ENCODE data around the gene C6orf141. TPM values are rescaled to one million over a fixed set of nuclear protein-coding genes. Genes with fewer than 3 reads are reported as not detected.
"Not testable (repeated sequence)": the region's sequence is repeated elsewhere in the genome, so short reads cannot be mapped to it uniquely, and the experiment has no call there.

The C6orf141 gene
- total and polyA plus RNA-seq, 8 donors = 0.81 to 29.8 (median 9.2) TPM; not detected in 1

GRCh38 chr6:49576618-49577017, 26.1 kb downstream of the C6orf141 start:
- H3K9me3 ChIP-seq = no peaks in the 10 kb centered on the region
- H3K4me3 ChIP-seq = no peak overlapping the region
- DNase-seq = no peak
- no peaks in the 10 kb centered on the region for H3K27me3 ChIP-seq
- H3K27ac ChIP-seq = no peak overlapping the region
- peaks cover 0 to under 1% (median 0%) of the 10 kb centered on the region in 4 donors for H3K4me1 ChIP-seq
- 72 to 98% (median 88%) methylated on average over 1 of the region's 1 CpG for WGBS, 5 donors
- intact Hi-C loops (cut with DNase I; ENCODE audit: low total_unique reads) = no loop called here
- TF ChIP-seq POLR2A (IDR thresholded peaks at IDR 0.05) (no peak), EP300 (IDR thresholded peaks at IDR 0.05) (no peak), CTCF (IDR thresholded peaks at IDR 0.05) (no peak), POLR2AphosphoS5 (IDR thresholded peaks at IDR 0.05) (no peak)
- H3K36me3 ChIP-seq = no peaks in the 10 kb centered on the region

DNA sequence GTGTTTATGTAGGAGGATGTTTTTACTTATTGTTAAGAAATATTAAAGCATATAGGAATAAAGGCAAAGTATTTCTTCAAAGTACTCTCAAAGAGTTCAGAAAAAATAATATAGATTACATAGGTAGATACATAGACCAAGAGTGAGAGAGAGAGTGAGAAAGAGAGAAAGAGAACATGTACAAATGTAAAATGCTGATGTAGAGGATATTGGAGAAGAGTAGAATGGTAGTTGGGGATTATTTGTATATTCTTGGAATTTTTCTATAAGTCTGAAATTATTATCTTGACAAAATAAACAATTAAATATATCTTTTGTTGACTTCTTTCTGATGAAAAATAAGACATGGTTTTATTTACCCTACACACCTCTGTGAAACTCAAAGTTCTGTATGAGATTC, 29.2 kb downstream of the C6orf141 start:
- Histone ChIP-seq H3K4me3 (no peak overlapping the region), H3K27me3 (no peaks in the 10 kb centered on the region), H3K9me3 (no peaks in the 10 kb centered on the region), H3K27ac (no peak overlapping the region), H3K4me1 (no peaks in the 10 kb centered on the region), H3K36me3 (no peaks in the 10 kb centered on the region)
- TF ChIP-seq EP300 (IDR thresholded peaks at IDR 0.05) (no peak), POLR2AphosphoS5 (IDR thresholded peaks at IDR 0.05) (no peak), POLR2A (IDR thresholded peaks at IDR 0.05) (no peak), CTCF (IDR thresholded peaks at IDR 0.05) (no peak)
- intact Hi-C loops (cut with DNase I; ENCODE audit: low total_unique reads) = no loop called here
- no peak for DNase-seq

DNA sequence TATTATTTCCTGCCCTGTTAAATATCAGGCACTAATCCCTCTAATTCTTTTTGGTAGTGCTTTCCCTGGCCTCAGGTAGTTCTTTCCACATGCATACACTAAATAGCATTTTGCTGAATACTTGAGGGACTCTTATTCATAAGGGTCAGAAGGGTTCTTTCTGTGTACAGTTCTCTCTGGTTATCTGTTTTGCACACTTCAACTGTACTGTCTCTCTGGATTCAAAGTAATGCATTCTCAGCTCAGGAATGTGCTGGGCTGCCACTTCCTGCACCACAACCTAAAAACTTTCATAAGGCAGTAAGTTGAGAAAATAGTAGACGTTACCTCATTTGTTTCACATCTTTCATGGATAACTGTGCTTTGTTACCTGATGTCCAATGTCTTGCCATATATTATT, 32.1 kb downstream of the C6orf141 start:
- Histone ChIP-seq H3K4me3 (no peak overlapping the region), H3K27me3 (no peaks in the 10 kb centered on the region), H3K9me3 (no peaks in the 10 kb centered on the region), H3K27ac (no peak overlapping the region), H3K4me1 (no peaks in the 10 kb centered on the region), H3K36me3 (no peaks in the 10 kb centered on the region)
- DNase-seq = no peak
- 64 to 77% (median 67%) methylated on average over 1 of the region's 1 CpG for WGBS, 5 donors
- intact Hi-C loops (cut with DNase I; ENCODE audit: low total_unique reads) = no loop called here
- TF ChIP-seq EP300 (IDR thresholded peaks at IDR 0.05) (no peak), POLR2A (IDR thresholded peaks at IDR 0.05) (no peak), POLR2AphosphoS5 (IDR thresholded peaks at IDR 0.05) (no peak), CTCF (IDR thresholded peaks at IDR 0.05) (no peak)

- WGBS, 5 donors = 83 to 90% (median 86%) methylated on average over 5 of the region's 5 CpGs
- H3K36me3 ChIP-seq; H3K4me3 ChIP-seq; intact Hi-C loops (cut with DNase I; ENCODE audit: low total_unique reads); H3K9me3 ChIP-seq; H3K27ac ChIP-seq; H3K27me3 ChIP-seq; DNase-seq; H3K4me1 ChIP-seq: not testable (repeated sequence)
These were observed 36.8 kb downstream of the C6orf141 start for GRCh38 chr6:49587262-49587661.

Other genes with a start within 250 kb of the C6orf141 start
- 10 to 100 TPM; 15.8 to 29.2 (median 21.6) TPM for gene MMUT, start 87.4 kb upstream of the C6orf141 start, total RNA-seq
- gene MMUT, start 87.4 kb upstream of the C6orf141 start, polyA plus RNA-seq = 10 to 100 TPM in 2 of 3 donors, 1 to 10 TPM in 1; 9.2 to 17.6 (median 12.4) TPM
- 10 to 100 TPM in 1 of 5 donors, 1 to 10 TPM in 2, under 1 TPM in 1, not detected in 1; 0.43 to 18.3 (median 5.7) TPM for gene CENPQ, start 87.3 kb upstream of the C6orf141 start, total RNA-seq
- 1 to 10 TPM; 3.6 to 6.3 (median 4.6) TPM for gene CENPQ, start 87.3 kb upstream of the C6orf141 start, polyA plus RNA-seq
- not detected for gene GLYATL3, start 50.7 kb upstream of the C6orf141 start, total RNA-seq
- gene GLYATL3, start 50.7 kb upstream of the C6orf141 start, polyA plus RNA-seq = not detected
- gene RHAG, start 86.2 kb downstream of the C6orf141 start, total RNA-seq = under 1 TPM in 2 of 5 donors, not detected in 3; 0.43 to 0.92 TPM
- gene RHAG, start 86.2 kb downstream of the C6orf141 start, polyA plus RNA-seq = under 1 TPM in 2 of 3 donors, not detected in 1; 0.08 to 0.19 TPM
- gene CRISP2, start 162.9 kb downstream of the C6orf141 start, total RNA-seq = under 1 TPM in 1 of 5 donors, not detected in 4; 0.37 TPM
- gene CRISP2, start 162.9 kb downstream of the C6orf141 start, polyA plus RNA-seq = under 1 TPM in 1 of 3 donors, not detected in 2; 0.38 TPM
- gene CRISP3, start 193.7 kb downstream of the C6orf141 start, total RNA-seq = under 1 TPM in 1 of 5 donors, not detected in 4; 0.55 TPM
- 1 to 10 TPM in 1 of 3 donors, not detected in 2; 6.8 TPM for gene CRISP3, start 193.7 kb downstream of the C6orf141 start, polyA plus RNA-seq
- not detected for gene PGK2, start 236.6 kb downstream of the C6orf141 start, total RNA-seq
- gene PGK2, start 236.6 kb downstream of the C6orf141 start, polyA plus RNA-seq = not detected